ENCODE data around the gene ARMC10. TPM values are rescaled to one million over a fixed set of nuclear protein-coding genes. Genes with fewer than 3 reads are reported as not detected.
"Not testable (repeated sequence)": the region's sequence is repeated elsewhere in the genome, so short reads cannot be mapped to it uniquely, and the experiment has no call there.

The ARMC10 gene
- total RNA-seq, 2 donors from 2014 or later = 26.4 to 28.4 TPM

- intact Hi-C loops (cut with DNase I, micrococcal nuclease) = loop anchor here in 1 of 2 donors (5.0 kb wide), 1 partner anchor 72 kb away; the partner anchor contains the start of gene FBXL13
- ATAC-seq, DNase-seq: not testable (repeated sequence)
Observed at GRCh38 chr7:103144754-103145153, 69.8 kb downstream of the ARMC10 start.

- DNase-seq (no peak), ATAC-seq (no peak)
- intact Hi-C loops (cut with DNase I, micrococcal nuclease) = loop anchor here in 1 of 2 donors (5.0 kb wide), 1 partner anchor 76 kb away; the partner anchor contains the start of gene FBXL13
Observed at GRCh38 chr7:103148131-103148993, 73.4 kb downstream of the ARMC10 start.

Other genes starting within 250 kb of the ARMC10 start
- gene LRRC17, start 162.1 kb upstream of the ARMC10 start, total RNA-seq = 1 to 10 TPM in 1 of 2 donors, under 1 TPM in 1; 0.67 to 1.4 TPM
- 1 to 10 TPM in 1 of 2 donors, under 1 TPM in 1; 0.15 to 1.5 TPM for gene FBXL13, start 344 bp upstream of the ARMC10 start, total RNA-seq
- 10 to 100 TPM; 47.5 to 66.5 TPM for gene NAPEPLD, start 74.0 kb downstream of the ARMC10 start, total RNA-seq
- 10 to 100 TPM; 63.2 to 63.6 TPM for gene PMPCB, start 222.3 kb downstream of the ARMC10 start, total RNA-seq